A673 (cell line): Measurements from ENCODE around the gene SLC30A2. TPM values are rescaled to one million over a fixed set of nuclear protein-coding genes. Genes with fewer than 3 reads are reported as not detected.

Experiments
- BruUV-seq: library from RNA; stranded (reverse); fragments of 400-500 nt; replicated peaks from 2 replicates; lab custom pipeline; 2021; lab: Mats Ljungman, UMichigan
- CTCF ChIA-PET: fragments of 300-600 bp; sonication (Branson Sonifier 250); formaldehyde crosslinking; loops from one replicate; lab custom pipeline; 2022; ENCODE audit warnings: antibody characterized with exemption; lab: Charles Lee
- POLR2A ChIA-PET: fragments of 300-600 bp; sonication (Branson Sonifier 250); formaldehyde crosslinking; loops from one replicate; lab custom pipeline; 2022; ENCODE audit warnings: antibody characterized with exemption; ENCODE audit not compliant: low non-redundant PET; lab: Charles Lee
- DNase-seq: peaks from one replicate; pipeline ENCODE4 v3.0.0-alpha.2; 2015; ENCODE audit warnings: low spot score
- H3K27ac ChIP-seq: fragments of 200-600 bp; sonication (generic); 2 replicates; pipeline ENCODE4 v1.5.1; 2016; ENCODE audit warnings: mixed run types, low read depth, mild to moderate bottlenecking, mixed read lengths, antibody characterized with exemption, low read length; ENCODE audit not compliant: poor library complexity, severe bottlenecking
- H3K27me3 ChIP-seq: fragments of 200-600 bp; sonication (generic); replicated peaks from 2 replicates; pipeline ENCODE4 v1.6.1; 2017; ENCODE audit warnings: mixed run types, low read depth, mild to moderate bottlenecking, mixed read lengths, antibody characterized with exemption, low read length; ENCODE audit not compliant: insufficient read depth, poor library complexity
- H3K36me3 ChIP-seq: fragments of 200-600 bp; sonication (generic); 2 replicates; pipeline ENCODE4 v1.6.1; 2016; ENCODE audit warnings: mixed run types, mild to moderate bottlenecking, mixed read lengths, antibody characterized with exemption, low read length; ENCODE audit not compliant: insufficient read depth, poor library complexity, severe bottlenecking
- H3K4me1 ChIP-seq: fragments of 200-600 bp; sonication (generic); 2 replicates; pipeline ENCODE4 v1.6.1; 2017; ENCODE audit warnings: mixed run types, mild to moderate bottlenecking, mixed read lengths, antibody characterized with exemption, low read length; ENCODE audit not compliant: insufficient read depth, poor library complexity, severe bottlenecking
- H3K4me3 ChIP-seq: fragments of 200-600 bp; sonication (generic); 2 replicates; pipeline ENCODE4 v1.5.1; 2016; ENCODE audit warnings: low read depth, mixed run types, mild to moderate bottlenecking, mixed read lengths, low read length; ENCODE audit not compliant: poor library complexity, severe bottlenecking
- H3K9me3 ChIP-seq: fragments of 200-600 bp; sonication (generic); 2 replicates; pipeline ENCODE4 v1.6.1; 2016; ENCODE audit warnings: mixed run types, low read depth, mild to moderate bottlenecking, mixed read lengths, antibody characterized with exemption, low read length; ENCODE audit not compliant: poor library complexity, severe bottlenecking
- EZH2 ChIP-seq: fragments of 200-600 bp; sonication (generic); IDR thresholded peaks from 2 replicates; pipeline ENCODE4 v1.6.1; 2017; ENCODE audit warnings: borderline replicate concordance, low read depth, mild to moderate bottlenecking, mixed read lengths, antibody characterized with exemption, low read length; ENCODE audit not compliant: poor library complexity, severe bottlenecking
- intact Hi-C: fragments of 100-400 bp; cut with micrococcal nuclease; formaldehyde crosslinking; loops from one replicate; pipeline ENCODE4 v1.10.0; 2022; ENCODE audit not compliant: unreplicated experiment
- total RNA-seq: library from RNA; stranded (reverse); gene quantifications from 2 replicates; pipeline ENCODE4 v1.2.3, GENCODE V29; 2021
- TF ChIP-seq, protein P1 (sequence below): fragments of 300-800, 200-600 bp; sonication (generic); conservative IDR thresholded peaks from 2 replicates; pipeline ENCODE4 v1.5.1; 2017; ENCODE audit warnings: low read depth, mild to moderate bottlenecking, antibody characterized with exemption, low read length, moderate library complexity, mixed read lengths

SLC30A2 gene
- total RNA-seq, 1 experiment from 2014 or later, result not detected

DNA sequence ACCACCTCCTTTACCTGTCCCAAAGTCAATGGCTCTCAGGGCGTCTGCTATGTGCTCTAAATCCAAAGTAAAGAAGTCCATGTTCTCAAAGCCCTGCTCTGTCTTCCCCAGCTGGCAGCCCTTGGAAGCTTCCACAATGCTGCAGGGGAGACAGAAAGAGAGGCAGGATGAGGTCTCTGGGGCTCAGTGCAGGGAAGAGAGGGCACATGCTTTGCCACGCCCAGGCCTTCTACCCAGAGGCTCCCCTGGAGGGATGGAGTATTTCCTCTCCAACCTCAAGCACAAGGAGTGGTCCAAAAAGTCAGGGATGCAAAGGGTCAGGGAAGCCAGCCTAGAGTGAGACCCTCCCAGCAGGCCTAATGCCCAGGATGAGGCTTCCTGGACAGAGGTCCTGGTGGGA, 11.3 kb upstream of the SLC30A2 start:
- H3K27me3 ChIP-seq, result peaks cover 53% of the 10 kb centered on the region
- BruUV-seq, result no TSS peak
- no peaks in the 10 kb centered on the region for H3K36me3 ChIP-seq
- intact Hi-C loops, result no loop called here
- no peak overlapping the region for H3K4me3 ChIP-seq
- ChIA-PET CTCF (no interaction called here), POLR2A (no interaction called here)
- no peak for TF ChIP-seq EZH2
- TF ChIP-seq, protein P1, sequence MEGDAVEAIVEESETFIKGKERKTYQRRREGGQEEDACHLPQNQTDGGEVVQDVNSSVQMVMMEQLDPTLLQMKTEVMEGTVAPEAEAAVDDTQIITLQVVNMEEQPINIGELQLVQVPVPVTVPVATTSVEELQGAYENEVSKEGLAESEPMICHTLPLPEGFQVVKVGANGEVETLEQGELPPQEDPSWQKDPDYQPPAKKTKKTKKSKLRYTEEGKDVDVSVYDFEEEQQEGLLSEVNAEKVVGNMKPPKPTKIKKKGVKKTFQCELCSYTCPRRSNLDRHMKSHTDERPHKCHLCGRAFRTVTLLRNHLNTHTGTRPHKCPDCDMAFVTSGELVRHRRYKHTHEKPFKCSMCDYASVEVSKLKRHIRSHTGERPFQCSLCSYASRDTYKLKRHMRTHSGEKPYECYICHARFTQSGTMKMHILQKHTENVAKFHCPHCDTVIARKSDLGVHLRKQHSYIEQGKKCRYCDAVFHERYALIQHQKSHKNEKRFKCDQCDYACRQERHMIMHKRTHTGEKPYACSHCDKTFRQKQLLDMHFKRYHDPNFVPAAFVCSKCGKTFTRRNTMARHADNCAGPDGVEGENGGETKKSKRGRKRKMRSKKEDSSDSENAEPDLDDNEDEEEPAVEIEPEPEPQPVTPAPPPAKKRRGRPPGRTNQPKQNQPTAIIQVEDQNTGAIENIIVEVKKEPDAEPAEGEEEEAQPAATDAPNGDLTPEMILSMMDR, result no peak
- H3K4me1 ChIP-seq, result no peaks in the 10 kb centered on the region
- H3K9me3 ChIP-seq, result no peaks in the 10 kb centered on the region
- H3K27ac ChIP-seq, result no peak overlapping the region
- no peak for DNase-seq

DNA sequence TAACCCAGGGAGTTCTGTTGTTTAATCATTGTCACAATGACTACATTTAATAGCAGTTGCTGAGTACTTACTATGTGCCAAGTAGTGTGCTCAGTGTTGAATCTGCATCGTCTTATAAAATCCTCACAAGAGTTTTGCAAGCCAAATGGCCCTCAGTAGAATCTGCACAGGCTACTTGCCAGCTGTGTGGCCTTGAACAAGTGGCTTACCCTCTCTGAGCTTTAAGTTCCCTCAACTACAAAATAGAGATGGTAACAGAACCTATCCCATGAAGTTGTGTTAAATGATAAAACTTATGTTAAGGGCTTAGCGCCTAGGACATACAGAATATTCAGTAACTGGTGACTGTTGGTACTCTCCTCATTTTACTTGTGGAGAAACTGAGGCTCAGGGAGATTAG, 9.1 kb upstream of the SLC30A2 start:
- ChIA-PET POLR2A (no interaction called here), CTCF (no interaction called here)
- peaks cover 66% of the 10 kb centered on the region for H3K27me3 ChIP-seq
- no peak for TF ChIP-seq EZH2
- TF ChIP-seq, protein P1, result no peak
- H3K9me3 ChIP-seq, result no peaks in the 10 kb centered on the region
- no peaks in the 10 kb centered on the region for H3K36me3 ChIP-seq
- H3K4me1 ChIP-seq, result no peaks in the 10 kb centered on the region
- intact Hi-C loops, result no loop called here
- no TSS peak for BruUV-seq
- DNase-seq, result no peak
- no peak overlapping the region for H3K4me3 ChIP-seq
- no peak overlapping the region for H3K27ac ChIP-seq

DNA sequence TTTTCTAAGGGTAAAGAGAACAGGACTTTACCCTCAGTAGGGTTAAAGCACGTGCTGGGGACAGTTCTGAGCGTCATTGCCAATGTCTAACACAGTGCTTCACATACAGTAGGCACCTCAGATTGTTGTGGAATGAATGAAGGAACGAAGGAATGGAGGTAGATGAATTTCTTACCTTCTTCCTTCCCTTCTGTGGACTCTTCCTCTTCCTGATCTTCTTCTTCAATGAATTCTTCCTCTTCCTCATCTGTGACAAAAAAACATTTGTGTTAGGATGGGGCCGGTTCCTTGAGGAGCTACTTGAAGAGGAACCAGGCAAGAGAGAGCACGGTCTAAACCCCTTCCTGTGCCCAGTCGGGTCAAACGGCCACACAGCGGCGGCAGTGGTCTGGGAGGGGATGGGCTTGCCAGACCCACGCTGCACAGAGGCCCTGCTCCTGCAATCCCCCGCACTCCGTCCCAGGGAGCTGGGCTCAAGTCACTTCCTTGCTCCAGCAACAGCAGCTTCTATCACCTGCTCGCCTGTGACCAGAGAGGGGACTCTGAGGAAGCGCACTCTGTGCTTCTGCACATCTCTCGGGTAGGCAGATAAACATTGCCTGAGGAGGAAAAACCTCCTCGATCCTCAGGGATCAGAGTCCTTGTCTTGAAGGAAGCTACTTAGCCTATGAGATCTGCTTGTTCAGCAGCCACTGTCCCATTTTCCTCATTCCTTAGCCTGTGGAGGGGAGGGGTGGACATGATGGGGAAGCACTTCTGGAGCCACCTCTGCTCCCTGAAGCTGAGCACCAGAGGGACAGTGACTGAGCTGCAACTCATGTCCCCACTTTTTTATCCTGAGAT, 8.0 kb upstream of the SLC30A2 start:
- Histone ChIP-seq H3K4me3 (no peak overlapping the region), H3K27me3 (peaks cover 70% of the 10 kb centered on the region), H3K4me1 (no peaks in the 10 kb centered on the region), H3K27ac (no peak overlapping the region), H3K9me3 (no peaks in the 10 kb centered on the region), H3K36me3 (no peaks in the 10 kb centered on the region)
- TF ChIP-seq EZH2, result no peak
- TF ChIP-seq, protein P1, result no peak
- intact Hi-C loops, result no loop called here
- DNase-seq, result no peak
- ChIA-PET CTCF (no interaction called here), POLR2A (no interaction called here)
- BruUV-seq, result no TSS peak
